GM19463 (cell line): ENCODE results near the gene ITGB7.
"Not testable (repeated sequence)": the region's sequence is repeated elsewhere in the genome, so short reads cannot be mapped to it uniquely, and the experiment has no call there.

Experiments used
- ATAC-seq: cut with Tn5 transposase; IDR thresholded peaks from one replicate; pipeline ENCODE4 v1.9.1; 2021; ENCODE audit warnings: mild to moderate bottlenecking, moderate library complexity; ENCODE audit not compliant: unreplicated experiment

The ITGB7 gene

DNA sequence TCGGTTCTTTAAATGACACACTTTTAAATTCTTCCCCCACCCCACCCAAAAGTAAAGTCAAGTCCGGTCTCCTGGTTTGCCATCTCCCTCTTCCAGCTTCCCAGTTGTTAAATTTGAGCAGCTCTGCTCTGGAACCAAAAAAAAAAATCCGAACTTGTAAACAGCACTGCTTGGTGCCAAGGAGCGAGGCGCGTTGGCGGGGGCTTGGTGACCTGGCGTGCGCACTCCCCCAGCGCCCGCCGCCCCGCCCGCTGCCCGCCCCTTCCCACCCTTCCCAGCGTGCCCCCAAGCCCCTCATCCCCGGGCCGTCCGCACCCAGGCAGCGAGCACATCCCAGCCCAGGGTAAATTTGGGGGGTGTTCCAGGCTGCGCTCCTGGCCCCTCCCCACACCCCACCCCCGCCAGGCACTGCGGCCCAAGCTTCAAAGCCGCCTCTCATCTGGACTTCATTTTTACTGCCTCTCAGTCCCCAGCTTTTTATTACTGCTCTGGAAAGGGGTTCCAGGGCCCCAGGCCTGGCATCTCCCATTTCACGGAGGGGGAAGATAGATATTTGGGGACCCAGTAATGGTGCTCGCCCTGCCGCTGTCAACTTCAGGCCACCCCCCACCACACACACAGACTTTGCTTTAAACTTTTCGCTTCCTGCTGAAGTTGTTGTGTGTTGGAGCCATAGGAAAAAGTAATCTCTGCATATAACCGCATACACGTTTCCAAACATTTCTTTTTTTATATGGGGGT, 11.7 kb upstream of the ITGB7 start:
- ATAC-seq, result no peak

- no peak for ATAC-seq
Observed at GRCh38 chr12:53217931-53218307, 10.9 kb upstream of the ITGB7 start.

DNA sequence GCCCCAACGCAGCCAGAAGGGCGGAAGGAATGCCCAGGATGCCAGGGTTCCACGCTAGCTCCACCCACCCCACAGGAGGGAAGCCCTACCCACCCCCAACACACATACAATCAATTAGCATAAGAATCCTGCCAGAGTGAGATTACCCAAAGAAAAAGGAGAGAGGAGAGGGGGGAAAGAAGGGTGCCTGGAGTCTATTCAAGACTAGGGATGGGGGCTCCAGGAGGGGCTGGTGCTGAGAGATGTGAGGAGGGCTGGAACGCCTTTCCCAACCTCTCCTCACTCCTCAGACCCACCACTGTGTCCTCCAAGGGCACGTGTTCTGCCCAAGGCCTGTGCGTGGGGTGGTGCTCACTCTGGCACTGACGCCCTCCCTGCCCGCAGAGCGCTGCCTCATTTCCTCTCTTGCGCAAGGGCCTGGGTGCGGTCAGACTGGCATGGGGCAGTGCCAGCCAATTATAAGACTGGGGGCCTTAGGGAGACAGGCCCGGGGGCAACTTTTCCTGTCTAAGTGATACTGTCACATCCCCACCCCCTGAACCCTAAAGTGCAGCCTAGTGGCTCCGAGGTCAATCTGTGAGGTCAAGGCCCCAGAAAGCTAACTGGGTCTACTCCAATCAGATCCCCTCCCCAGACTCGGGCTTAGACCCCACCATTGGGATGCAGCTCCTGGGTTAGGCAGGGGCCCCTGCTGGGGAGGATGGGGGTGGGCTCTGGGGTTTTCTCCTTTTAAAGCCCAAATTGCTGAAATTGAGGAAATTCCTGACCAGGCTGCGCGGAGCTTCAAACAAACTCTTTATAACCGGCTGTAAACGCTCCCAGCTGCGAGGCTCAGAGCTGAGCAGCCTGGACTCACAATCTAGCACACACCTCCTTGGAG, 10.2 kb upstream of the ITGB7 start:
- ATAC-seq, result no peak

GRCh38 chr12:53215497-53215896, 8.4 kb upstream of the ITGB7 start:
- ATAC-seq, result no peak

- no peak for ATAC-seq
Observed at GRCh38 chr12:53214687-53215455, 7.8 kb upstream of the ITGB7 start.

GRCh38 chr12:53214221-53214620, 7.2 kb upstream of the ITGB7 start:
- ATAC-seq, result no peak

- peak; percentile 61 for ATAC-seq
Observed at GRCh38 chr12:53213348-53213747, 6.3 kb upstream of the ITGB7 start.

- no peak for ATAC-seq
Observed at GRCh38 chr12:53212931-53213330, 5.9 kb upstream of the ITGB7 start.

- ATAC-seq, result no peak
Observed at GRCh38 chr12:53211476-53212381, 4.7 kb upstream of the ITGB7 start.

- no peak for ATAC-seq
Observed at GRCh38 chr12:53210843-53211242, 3.8 kb upstream of the ITGB7 start.

GRCh38 chr12:53208877-53209463, 1.9 kb upstream of the ITGB7 start:
- ATAC-seq, result no peak

DNA sequence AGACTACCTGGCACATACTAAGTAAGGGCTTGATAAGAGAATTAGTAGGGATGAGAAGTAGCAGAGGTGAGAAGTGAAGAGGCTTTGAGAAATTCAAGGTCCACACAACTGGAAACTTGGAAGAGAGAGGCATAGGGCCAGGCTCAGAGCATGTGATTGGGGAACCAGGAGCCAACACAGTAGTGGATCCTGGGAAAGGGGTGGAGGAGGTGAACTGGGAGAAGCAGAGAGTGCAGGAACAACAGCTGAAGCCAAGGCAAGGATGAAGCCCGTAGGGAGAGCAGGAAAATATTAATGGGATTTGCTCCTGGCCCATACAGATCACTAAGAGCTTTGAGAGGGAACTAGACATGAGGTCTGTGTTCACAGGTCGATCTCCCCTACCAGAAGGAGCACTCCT, 1.4 kb upstream of the ITGB7 start:
- ATAC-seq, result no peak

DNA sequence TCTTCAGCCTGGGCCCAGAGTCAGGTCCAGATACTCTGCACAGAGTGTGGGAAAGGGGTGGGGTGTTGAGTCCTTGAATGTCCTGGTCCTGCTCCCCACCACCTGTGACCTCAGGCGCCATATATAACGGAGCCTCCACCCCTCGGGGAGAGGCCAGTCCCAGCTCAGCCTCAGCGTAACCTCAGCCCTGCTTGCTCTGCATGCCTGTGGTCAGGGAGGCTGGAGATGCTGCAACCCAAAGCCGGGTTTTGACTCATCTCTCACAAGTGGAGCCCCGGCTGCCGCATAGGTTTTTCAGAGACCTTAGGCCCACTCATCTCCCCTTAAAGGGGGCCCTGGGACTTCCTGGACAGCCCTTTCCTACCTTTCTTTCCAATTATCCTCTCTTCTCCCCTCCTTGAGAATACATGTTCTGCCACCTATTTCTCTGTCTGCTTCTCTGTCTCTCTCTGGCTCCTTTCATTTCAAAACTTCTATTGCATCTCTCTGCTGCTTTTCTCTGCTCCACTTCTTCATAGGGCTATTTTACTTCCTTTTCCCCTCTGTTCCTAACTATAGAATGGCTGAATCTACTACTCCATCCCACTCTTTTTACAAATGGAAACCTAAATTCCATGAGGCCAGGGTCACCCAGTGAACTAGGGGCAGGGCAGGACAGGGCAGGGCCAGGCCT, 1.2 kb downstream of the ITGB7 start:
- peak; percentile 69 for ATAC-seq

DNA sequence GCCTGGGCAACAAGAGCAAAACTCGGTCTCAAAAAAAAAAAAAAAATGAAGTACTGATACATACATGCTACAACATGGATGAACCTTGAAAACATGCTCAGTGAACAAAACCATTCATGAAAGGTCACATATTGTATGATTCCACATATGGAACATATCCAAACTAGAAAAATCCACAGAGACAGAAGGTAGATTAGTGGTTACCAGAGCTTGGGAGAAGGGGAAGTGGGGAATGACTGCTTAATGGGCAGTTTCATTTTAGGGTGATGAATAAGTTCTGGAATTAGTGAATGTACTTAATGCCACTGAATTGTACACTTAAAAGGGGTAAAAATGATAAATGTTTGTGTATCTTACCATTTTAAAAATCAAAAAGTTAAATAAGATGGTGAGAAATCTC, 2.7 kb downstream of the ITGB7 start:
- ATAC-seq, result no peak

DNA sequence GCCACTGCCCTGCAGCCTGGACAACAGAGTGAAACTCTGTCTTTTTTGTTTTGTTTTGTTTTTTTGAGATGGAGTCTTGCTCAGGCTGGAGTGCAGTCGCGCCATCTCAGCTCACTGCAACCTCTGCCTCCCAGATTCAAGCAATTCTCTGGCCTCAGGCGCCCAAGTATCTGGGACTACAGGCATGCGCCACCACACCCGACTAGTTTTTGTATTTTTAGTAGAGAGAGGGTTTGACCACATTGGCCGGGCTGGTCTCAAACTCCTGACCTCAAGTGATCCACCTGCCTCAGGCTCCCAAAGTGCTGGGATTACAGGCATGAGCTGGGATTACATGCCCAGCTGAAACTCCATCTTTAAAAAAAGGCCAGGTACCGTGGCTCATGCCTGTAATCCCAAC, 4.7 kb downstream of the ITGB7 start:
- not testable (repeated sequence) for ATAC-seq

DNA sequence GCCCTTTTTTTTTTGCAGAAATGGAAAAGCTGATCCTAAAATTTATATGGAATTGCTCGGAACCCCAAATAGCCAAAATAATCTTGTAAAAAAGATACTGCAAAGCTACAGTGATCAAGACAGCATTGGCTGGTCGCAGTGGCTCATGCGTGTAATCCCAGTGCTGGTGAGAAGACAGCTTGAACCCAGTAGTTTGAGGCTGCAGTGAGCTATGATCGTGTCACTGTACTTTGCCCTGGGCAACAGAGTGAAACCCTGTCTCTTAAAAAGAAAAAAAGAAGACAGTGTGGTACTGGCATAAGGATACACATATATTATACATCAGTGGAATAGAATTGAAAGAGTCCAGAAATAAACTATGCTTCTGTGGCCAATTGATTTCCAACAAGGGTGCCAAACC, 5.4 kb downstream of the ITGB7 start:
- ATAC-seq, result no peak

GRCh38 chr12:53201177-53201541, 5.9 kb downstream of the ITGB7 start:
- ATAC-seq, result no peak

DNA sequence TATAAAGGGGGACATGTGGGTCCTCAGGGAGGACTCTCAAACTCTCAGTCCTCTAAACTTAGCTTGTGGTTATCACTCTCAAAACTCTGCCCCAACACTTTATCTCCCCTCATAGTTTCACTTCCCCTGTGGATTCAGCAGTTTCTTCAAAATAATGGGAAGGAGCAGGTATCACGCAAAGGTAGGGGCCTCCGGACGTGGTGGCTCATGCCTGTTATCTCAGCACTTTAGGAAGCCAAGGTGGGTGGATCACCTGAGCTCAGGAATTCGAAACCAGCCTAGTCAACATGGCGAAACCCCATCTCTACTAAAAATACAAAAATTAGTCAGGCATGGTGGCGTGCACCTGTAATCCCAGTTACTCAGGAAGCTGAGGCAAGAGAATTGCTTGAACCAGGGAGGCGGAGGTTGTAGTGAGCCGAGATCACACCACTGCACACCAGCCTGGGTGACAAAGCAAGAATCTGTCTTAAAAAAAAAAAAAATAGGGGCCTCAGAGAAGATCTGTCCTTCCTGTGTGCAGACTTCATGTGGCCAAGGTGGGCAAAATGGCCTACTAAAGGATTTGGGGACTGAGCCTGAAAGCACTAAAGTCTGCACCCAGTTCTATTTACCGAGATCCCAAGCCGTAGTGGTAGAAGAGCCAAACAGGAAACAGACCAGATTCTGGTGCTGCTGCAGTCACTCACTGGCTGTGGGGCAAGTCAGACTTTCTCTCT, 6.4 kb downstream of the ITGB7 start:
- ATAC-seq, result peak; percentile 47

GRCh38 chr12:53200107-53200457, 7.0 kb downstream of the ITGB7 start:
- ATAC-seq, result peak; percentile 8
